Loucy (cell line): ENCODE data around the gene AP1AR.

ENCODE experiments used
- CTCF ChIP-seq: fragments of 200-600 bp; sonication (generic); conservative IDR thresholded peaks from 2 replicates; pipeline ENCODE4 v1.5.1; 2014; ENCODE audit warnings: mild to moderate bottlenecking, antibody characterized with exemption, low read length
- EZH2phosphoT487 ChIP-seq: fragments of 200-600 bp; IDR thresholded peaks from 2 replicates; pipeline ENCODE4 v1.6.1; 2018; ENCODE audit warnings: antibody characterized with exemption, mild to moderate bottlenecking, moderate library complexity, borderline replicate concordance

GRCh38 chr4:112251019-112251643 lies 19.5 kb downstream of the AP1AR start:
- TF ChIP-seq CTCF = no peak
- TF ChIP-seq EZH2phosphoT487 = no peak
